ENCODE results near the gene CELF4. TPM values are rescaled to one million over a fixed set of nuclear protein-coding genes. Genes with fewer than 3 reads are reported as not detected.

Gene CELF4
- total RNA-seq, 1 donor from 2014 or later: 0.44 TPM

DNA sequence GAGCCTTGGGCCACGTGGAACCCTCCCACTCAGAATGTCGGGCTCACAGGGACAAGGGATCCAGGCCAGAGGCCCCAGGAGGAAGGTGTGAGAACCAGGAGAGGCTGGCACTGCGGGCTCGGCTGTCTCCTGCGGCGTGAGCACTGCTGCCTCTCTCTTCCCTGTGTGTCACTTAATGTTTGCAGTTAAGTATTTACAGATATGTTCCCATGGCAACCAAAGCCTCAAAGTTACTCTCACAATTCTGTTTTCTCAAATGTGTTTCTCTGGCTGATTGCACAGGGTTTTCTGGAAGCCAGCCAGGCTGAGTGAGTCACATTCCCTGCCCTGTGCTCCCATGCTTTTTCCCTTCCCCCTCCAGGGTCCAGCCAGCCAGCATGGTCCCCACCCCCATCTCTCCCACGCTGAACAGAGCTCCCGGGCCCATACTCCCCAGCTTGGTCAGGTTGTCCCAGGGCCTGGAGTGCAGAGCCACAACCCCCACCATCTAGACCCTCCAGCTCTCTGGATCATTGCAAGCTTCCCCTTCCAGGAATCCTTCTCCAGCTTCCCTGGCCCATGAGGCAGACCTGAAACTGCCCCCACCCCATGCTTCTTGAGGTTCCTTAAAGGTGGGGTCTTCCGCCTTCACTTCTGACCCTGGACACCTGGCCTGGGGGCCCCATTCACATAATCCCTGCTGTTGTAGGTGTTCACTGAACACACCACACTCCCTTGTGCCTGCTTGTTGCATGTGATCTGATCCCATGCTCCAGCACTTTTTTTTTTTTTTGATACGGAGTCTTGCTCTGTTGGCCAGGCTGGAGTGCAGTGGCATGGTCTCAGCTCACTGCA, 265.9 kb downstream of the CELF4 start:
- H3K4me3 Mint-ChIP-seq (ENCODE audit: unreplicated experiment): no peak overlapping the region
- no peak for DNase-seq (ENCODE audit: low spot score)
- no peaks in the 10 kb centered on the region for H3K9me3 Mint-ChIP-seq (ENCODE audit: unreplicated experiment)
- H3K4me1 Mint-ChIP-seq (ENCODE audit: unreplicated experiment): no peaks in the 10 kb centered on the region
- no peak overlapping the region for H3K27ac Mint-ChIP-seq (ENCODE audit: unreplicated experiment)
- TF ChIP-seq, protein P1, sequence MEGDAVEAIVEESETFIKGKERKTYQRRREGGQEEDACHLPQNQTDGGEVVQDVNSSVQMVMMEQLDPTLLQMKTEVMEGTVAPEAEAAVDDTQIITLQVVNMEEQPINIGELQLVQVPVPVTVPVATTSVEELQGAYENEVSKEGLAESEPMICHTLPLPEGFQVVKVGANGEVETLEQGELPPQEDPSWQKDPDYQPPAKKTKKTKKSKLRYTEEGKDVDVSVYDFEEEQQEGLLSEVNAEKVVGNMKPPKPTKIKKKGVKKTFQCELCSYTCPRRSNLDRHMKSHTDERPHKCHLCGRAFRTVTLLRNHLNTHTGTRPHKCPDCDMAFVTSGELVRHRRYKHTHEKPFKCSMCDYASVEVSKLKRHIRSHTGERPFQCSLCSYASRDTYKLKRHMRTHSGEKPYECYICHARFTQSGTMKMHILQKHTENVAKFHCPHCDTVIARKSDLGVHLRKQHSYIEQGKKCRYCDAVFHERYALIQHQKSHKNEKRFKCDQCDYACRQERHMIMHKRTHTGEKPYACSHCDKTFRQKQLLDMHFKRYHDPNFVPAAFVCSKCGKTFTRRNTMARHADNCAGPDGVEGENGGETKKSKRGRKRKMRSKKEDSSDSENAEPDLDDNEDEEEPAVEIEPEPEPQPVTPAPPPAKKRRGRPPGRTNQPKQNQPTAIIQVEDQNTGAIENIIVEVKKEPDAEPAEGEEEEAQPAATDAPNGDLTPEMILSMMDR (IDR thresholded peaks at IDR 0.05; ENCODE audit: unreplicated experiment): no peak
- peaks cover 11% of the 10 kb centered on the region for H3K27me3 Mint-ChIP-seq (ENCODE audit: unreplicated experiment)
- H3K36me3 Mint-ChIP-seq (ENCODE audit: low read depth, unreplicated experiment): no peaks in the 10 kb centered on the region

DNA sequence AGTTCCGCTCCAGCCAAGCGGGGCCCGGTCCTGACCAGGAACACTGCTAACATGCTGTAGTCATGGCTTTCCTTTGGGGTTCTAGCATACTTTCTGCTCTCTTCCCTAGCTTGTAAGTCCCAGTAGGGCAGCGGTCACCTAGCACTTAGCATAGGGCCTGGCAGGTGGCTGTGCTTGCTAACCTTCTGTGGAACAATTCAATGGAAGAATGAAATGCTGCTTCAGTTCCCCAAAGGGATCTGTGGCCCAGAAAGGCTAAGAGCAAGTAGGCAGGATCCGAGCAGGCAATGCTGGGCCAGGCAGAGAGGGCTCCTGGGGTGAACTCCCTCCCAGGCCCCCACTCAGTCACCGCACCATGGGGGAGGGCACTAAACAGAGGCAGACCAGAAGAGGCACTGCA, 266.8 kb downstream of the CELF4 start:
- Mint-ChIP-seq H3K27ac (ENCODE audit: unreplicated experiment) (no peak overlapping the region), H3K36me3 (ENCODE audit: low read depth, unreplicated experiment) (no peaks in the 10 kb centered on the region), H3K4me3 (ENCODE audit: unreplicated experiment) (no peak overlapping the region), H3K4me1 (ENCODE audit: unreplicated experiment) (no peaks in the 10 kb centered on the region), H3K27me3 (ENCODE audit: unreplicated experiment) (peaks cover 11% of the 10 kb centered on the region), H3K9me3 (ENCODE audit: unreplicated experiment) (no peaks in the 10 kb centered on the region)
- no peak for DNase-seq (ENCODE audit: low spot score)
- TF ChIP-seq, protein P1 (IDR thresholded peaks at IDR 0.05; ENCODE audit: unreplicated experiment): no peak

DNA sequence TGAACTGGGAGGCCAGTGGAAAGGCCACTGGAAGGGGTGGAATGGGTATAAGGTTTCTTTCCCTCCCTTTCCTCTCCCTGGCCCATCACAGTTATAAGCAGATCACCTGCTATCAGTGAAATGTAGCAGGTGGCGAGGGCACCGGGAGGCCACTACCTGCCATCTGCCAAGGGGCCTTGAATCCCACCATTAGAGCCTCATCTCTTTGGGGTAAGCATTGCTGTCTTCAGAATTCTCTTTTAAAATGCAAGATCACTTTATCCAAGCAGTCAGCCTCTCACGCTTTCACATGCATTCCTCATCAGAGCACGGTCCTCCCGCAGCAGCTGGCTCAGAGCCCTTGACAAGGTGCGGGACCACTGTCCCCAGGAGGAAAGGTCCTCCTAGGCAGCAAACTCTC, 268.5 kb downstream of the CELF4 start:
- TF ChIP-seq, protein P1 (IDR thresholded peaks at IDR 0.05; ENCODE audit: unreplicated experiment): no peak
- no peak for DNase-seq (ENCODE audit: low spot score)
- H3K4me1 Mint-ChIP-seq (ENCODE audit: unreplicated experiment): no peaks in the 10 kb centered on the region
- H3K9me3 Mint-ChIP-seq (ENCODE audit: unreplicated experiment): no peaks in the 10 kb centered on the region
- H3K27me3 Mint-ChIP-seq (ENCODE audit: unreplicated experiment): peaks cover 13% of the 10 kb centered on the region
- no peak overlapping the region for H3K4me3 Mint-ChIP-seq (ENCODE audit: unreplicated experiment)
- no peaks in the 10 kb centered on the region for H3K36me3 Mint-ChIP-seq (ENCODE audit: low read depth, unreplicated experiment)
- no peak overlapping the region for H3K27ac Mint-ChIP-seq (ENCODE audit: unreplicated experiment)

DNA sequence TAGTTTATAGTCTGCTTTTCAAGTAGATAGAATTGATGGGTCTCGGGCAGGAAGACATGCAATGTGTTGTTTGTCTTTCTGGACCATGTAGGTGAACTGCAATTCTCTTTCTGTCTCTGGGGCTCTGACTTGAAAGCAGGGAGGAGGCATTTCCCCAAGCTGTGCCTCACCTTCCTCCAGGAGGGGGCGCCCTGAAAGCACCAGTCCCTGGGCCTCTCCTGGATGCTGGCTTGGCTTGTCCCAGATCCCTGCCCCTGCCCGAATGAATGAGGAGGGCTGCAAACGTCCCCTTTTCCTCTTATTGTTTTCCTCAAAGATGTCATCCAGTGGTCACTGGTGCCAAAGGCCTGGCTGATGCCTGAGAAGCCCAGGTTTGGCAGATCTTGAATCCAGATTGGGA, 270.6 kb downstream of the CELF4 start:
- TF ChIP-seq, protein P1 (IDR thresholded peaks at IDR 0.05; ENCODE audit: unreplicated experiment): peak; percentile 72
- H3K36me3 Mint-ChIP-seq (ENCODE audit: low read depth, unreplicated experiment): no peaks in the 10 kb centered on the region
- peak; percentile 83 for DNase-seq (ENCODE audit: low spot score)
- no peak overlapping the region for H3K4me3 Mint-ChIP-seq (ENCODE audit: unreplicated experiment)
- H3K9me3 Mint-ChIP-seq (ENCODE audit: unreplicated experiment): no peaks in the 10 kb centered on the region
- H3K4me1 Mint-ChIP-seq (ENCODE audit: unreplicated experiment): no peaks in the 10 kb centered on the region
- peaks cover 10% of the 10 kb centered on the region for H3K27me3 Mint-ChIP-seq (ENCODE audit: unreplicated experiment)
- H3K27ac Mint-ChIP-seq (ENCODE audit: unreplicated experiment): no peak overlapping the region

DNA sequence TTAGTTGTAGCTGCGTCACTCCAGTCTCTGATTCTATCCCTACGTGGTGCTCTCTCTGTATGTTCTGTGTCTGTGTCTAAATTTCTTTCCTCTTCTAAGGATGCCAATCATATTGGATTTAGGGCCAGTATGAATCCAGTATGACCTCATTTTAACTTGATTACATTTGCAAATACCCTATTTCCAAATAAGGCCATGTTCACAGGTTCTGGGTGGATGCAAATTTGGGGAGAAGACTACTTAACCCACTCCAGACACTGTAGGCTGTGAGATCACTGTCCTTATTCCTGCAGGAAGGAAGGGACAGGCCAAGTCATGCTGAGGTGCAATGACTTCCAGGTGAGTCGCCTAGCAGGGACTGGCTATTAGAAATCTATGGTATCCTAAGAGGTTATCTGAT, 272.2 kb downstream of the CELF4 start:
- H3K27ac Mint-ChIP-seq (ENCODE audit: unreplicated experiment): no peak overlapping the region
- H3K4me1 Mint-ChIP-seq (ENCODE audit: unreplicated experiment): no peaks in the 10 kb centered on the region
- H3K9me3 Mint-ChIP-seq (ENCODE audit: unreplicated experiment): no peaks in the 10 kb centered on the region
- H3K27me3 Mint-ChIP-seq (ENCODE audit: unreplicated experiment): peaks cover 10% of the 10 kb centered on the region
- DNase-seq (ENCODE audit: low spot score): no peak
- no peaks in the 10 kb centered on the region for H3K36me3 Mint-ChIP-seq (ENCODE audit: low read depth, unreplicated experiment)
- H3K4me3 Mint-ChIP-seq (ENCODE audit: unreplicated experiment): no peak overlapping the region
- TF ChIP-seq, protein P1 (IDR thresholded peaks at IDR 0.05; ENCODE audit: unreplicated experiment): no peak

All from endothelial cell (in vitro differentiated cells).